A549 (cell line): ENCODE data around the gene PTPRA. TPM values are rescaled to one million over a fixed set of nuclear protein-coding genes. Genes with fewer than 3 reads are reported as not detected.

ENCODE experiments used
- ATAC-seq, 2 experiments: fragments of 200-7000 bp in 1 of 2; fragments of >200 bp in 1 of 2; cut with Nextera tagmentation in 1 of 2; cut with Tn5 transposase in 1 of 2; 3 replicates each; pipeline versions ENCODE4 v1.8.0 to v1.9.1; 2018 to 2020; ENCODE audit warnings: mild to moderate bottlenecking in 1 of 2, moderate library complexity in 1 of 2
- CTCF ChIA-PET: fragments of 300-600 bp; sonication (Branson Sonifier 250); formaldehyde crosslinking; extraction: SDS; loops from one replicate; lab custom pipeline; 2021; ENCODE audit warnings: antibody characterized with exemption, inconsistent platforms; lab: Yijun Ruan, JAX
- POLR2A ChIA-PET: fragments of 350-600 bp; formaldehyde crosslinking; extraction: SDS; loops from one replicate; lab custom pipeline; 2021; ENCODE audit warnings: antibody characterized with exemption, inconsistent platforms; lab: Yijun Ruan, JAX
- DNase-seq, 2 experiments: peaks; one replicate each; pipeline versions ENCODE4 v3.0.0 to v3.0.0-alpha.2; 2011 to 2016; ENCODE audit warnings: low read depth in 1 of 2, low spot score in 1 of 2
- FAIRE-seq: peaks from 2 replicates; lab custom pipeline; 2011; peaks lifted over from hg19 to GRCh38; lab: Jason Lieb, UNC
- H3K27ac ChIP-seq, 2 experiments: fragments of >200 bp; sonication (Bioruptor Twin); formaldehyde crosslinking; 3 replicates each; pipeline ENCODE4 v1.5.1; 2016 to 2017
- H3K4me1 ChIP-seq: fragments of >200 bp; sonication (Bioruptor Twin); formaldehyde crosslinking; 3 replicates; pipeline ENCODE4 v1.6.1; 2016
- H3K4me2 ChIP-seq: fragments of >200 bp; sonication (Bioruptor Twin); formaldehyde crosslinking; 3 replicates; pipeline ENCODE4 v1.6.1; 2016
- H3K4me3 ChIP-seq: fragments of >200 bp; sonication (Bioruptor Twin); formaldehyde crosslinking; 3 replicates; pipeline ENCODE4 v1.5.1; 2016
- H3K9me3 ChIP-seq: fragments of >200 bp; sonication (Bioruptor Twin); formaldehyde crosslinking; 3 replicates; pipeline ENCODE4 v1.6.1; 2016
- BHLHE40 ChIP-seq: IDR thresholded peaks from 2 replicates; pipeline ENCODE4 v1.6.1; 2012; ENCODE audit warnings: low read depth, low read length, inconsistent platforms
- CBX8 ChIP-seq: fragments of 200-600 bp; sonication (generic); IDR thresholded peaks from 2 replicates; pipeline ENCODE4 v1.6.1; 2016
- CEBPB ChIP-seq, 2 experiments: fragments of >200 bp in 1 of 2; sonication (Bioruptor Twin) in 1 of 2; formaldehyde crosslinking in 1 of 2; IDR thresholded peaks; 2 replicates each; pipeline ENCODE4 v1.6.1; 2012 to 2016
- CHD4 ChIP-seq: fragments of 200-600 bp; sonication (generic); IDR thresholded peaks from 2 replicates; pipeline ENCODE4 v1.6.1; 2016; ENCODE audit warnings: antibody characterized with exemption, mild to moderate bottlenecking, borderline replicate concordance
- EHF ChIP-seq: fragments of 250-450 bp; sonication (Bioruptor Pico); IDR thresholded peaks from 2 replicates; pipeline ENCODE4 v1.5.0; 2020; ENCODE audit warnings: mild to moderate bottlenecking
- GATA3 ChIP-seq: IDR thresholded peaks from 2 replicates; pipeline ENCODE4 v1.6.1; 2012; ENCODE audit warnings: borderline replicate concordance
- HDAC2 ChIP-seq: fragments of 200-600 bp; sonication (generic); IDR thresholded peaks from 2 replicates; pipeline ENCODE4 v1.6.1; 2016
- HOXB5 ChIP-seq: fragments of 250-450 bp; sonication (Bioruptor Pico); IDR thresholded peaks from 2 replicates; pipeline ENCODE4 v1.5.0; 2020; ENCODE audit warnings: mild to moderate bottlenecking, moderate library complexity
- JUN ChIP-seq, 2 experiments: fragments of >200 bp; sonication (Bioruptor Twin); formaldehyde crosslinking; IDR thresholded peaks; 2 replicates in 1 of 2; 3 replicates in 1 of 2; pipeline ENCODE4 v1.6.1; 2016 to 2017
- KDM1A ChIP-seq: fragments of 200-600 bp; sonication (generic); IDR thresholded peaks from 2 replicates; pipeline ENCODE4 v1.6.1; 2016; ENCODE audit warnings: low read depth, mild to moderate bottlenecking
- MYC ChIP-seq: IDR thresholded peaks from 2 replicates; pipeline ENCODE4 v1.6.1; 2012; ENCODE audit warnings: mild to moderate bottlenecking, inconsistent platforms, low read length, improper control_type of control experiment, borderline replicate concordance
- NPAS2 ChIP-seq: fragments of 250-450 bp; sonication (Bioruptor Pico); IDR thresholded peaks from 2 replicates; pipeline ENCODE4 v1.8.0; 2022; ENCODE audit warnings: mild to moderate bottlenecking, moderate library complexity, borderline replicate concordance
- PHF8 ChIP-seq: fragments of 200-600 bp; sonication (generic); IDR thresholded peaks from 2 replicates; pipeline ENCODE4 v1.6.1; 2016; ENCODE audit warnings: low read depth, mild to moderate bottlenecking, antibody characterized with exemption, moderate library complexity, borderline replicate concordance
- POLR2A ChIP-seq: IDR thresholded peaks from 2 replicates; pipeline ENCODE4 v1.6.1; 2012; ENCODE audit warnings: mild to moderate bottlenecking, low read length
- RAD21 ChIP-seq, 2 experiments: fragments of >200 bp in 1 of 2; sonication (Bioruptor Twin) in 1 of 2; formaldehyde crosslinking in 1 of 2; IDR thresholded peaks in 1 of 2; conservative IDR thresholded peaks in 1 of 2; 2 replicates in 1 of 2; 3 replicates in 1 of 2; pipeline ENCODE4 v1.6.1; 2012 to 2018; ENCODE audit warnings: inconsistent platforms in 1 of 2
- RARB ChIP-seq: fragments of 250-450 bp; sonication (Bioruptor Pico); IDR thresholded peaks from 2 replicates; pipeline ENCODE4 v1.8.0; 2021; ENCODE audit warnings: mild to moderate bottlenecking, moderate library complexity
- RCOR1 ChIP-seq: fragments of 150-350 bp; IDR thresholded peaks from 2 replicates; pipeline ENCODE4 v1.6.1; 2014; ENCODE audit warnings: antibody characterized with exemption, low read length, low read depth
- SREBF2 ChIP-seq: fragments of 450-650 bp; IDR thresholded peaks from 2 replicates; pipeline ENCODE4 v1.6.1; 2014; ENCODE audit warnings: mild to moderate bottlenecking, moderate library complexity
- TP53 ChIP-seq: fragments of 250-450 bp; sonication (Bioruptor Pico); IDR thresholded peaks from 2 replicates; pipeline ENCODE4 v1.5.0; 2021; ENCODE audit warnings: mild to moderate bottlenecking, moderate library complexity
- ZSCAN20 ChIP-seq: fragments of 250-450 bp; sonication (Bioruptor Pico); IDR thresholded peaks from 2 replicates; pipeline ENCODE4 v1.8.0; 2022; ENCODE audit warnings: mild to moderate bottlenecking, moderate library complexity
- WGBS: methylation state at CpG from one replicate; pipeline ENCODE4 v1.1.6; 2017; ENCODE audit errors: missing lambda C conversion rate; 5-methylcytosine and 5-hydroxymethylcytosine counted together
- polyA minus RNA-seq: library from RNA; depleted of rRNA, polyadenylated mRNA; stranded (reverse); fragments of >200 nt; gene quantifications from 2 replicates; pipeline ENCODE4 v1.2.3, GENCODE V29; 2011; rRNA and poly(A)+ RNA removed
- polyA plus RNA-seq, 4 experiments: library from polyadenylated mRNA; depleted of rRNA in 3 of 4; stranded (reverse); fragments of >200 nt; fragmentation: RNase III in 1 of 4; extraction: RNeasy Plus Mini Kit Qiagen cat#74134 plus additional on column Dnase treatment in 1 of 4; gene quantifications; 2 replicates in 3 of 4; 3 replicates in 1 of 4; pipeline ENCODE4 v1.2.3, GENCODE V29; 2011 to 2017
- TF ChIP-seq, protein P1 (sequence below): fragments of >200 bp; sonication (Bioruptor Twin); formaldehyde crosslinking; IDR thresholded peaks from 3 replicates; pipeline ENCODE4 v1.6.1; 2016
- TF ChIP-seq, protein P2 (sequence below): fragments of 450-650 bp; IDR thresholded peaks from 2 replicates; pipeline ENCODE4 v1.6.1; 2014; ENCODE audit warnings: antibody characterized with exemption
- TF ChIP-seq, protein P3 (sequence below): IDR thresholded peaks from 2 replicates; pipeline ENCODE4 v1.6.1; 2012; ENCODE audit warnings: low read depth, borderline replicate concordance
- TF ChIP-seq, protein P4 (sequence below): IDR thresholded peaks from 2 replicates; pipeline ENCODE4 v1.6.1; 2012
- TF ChIP-seq, protein P5 (sequence below): fragments of 250-450 bp; sonication (Bioruptor Pico); IDR thresholded peaks from 2 replicates; pipeline ENCODE4 v1.5.0; 2021; ENCODE audit warnings: mild to moderate bottlenecking, moderate library complexity, borderline replicate concordance

Gene PTPRA, protein sequence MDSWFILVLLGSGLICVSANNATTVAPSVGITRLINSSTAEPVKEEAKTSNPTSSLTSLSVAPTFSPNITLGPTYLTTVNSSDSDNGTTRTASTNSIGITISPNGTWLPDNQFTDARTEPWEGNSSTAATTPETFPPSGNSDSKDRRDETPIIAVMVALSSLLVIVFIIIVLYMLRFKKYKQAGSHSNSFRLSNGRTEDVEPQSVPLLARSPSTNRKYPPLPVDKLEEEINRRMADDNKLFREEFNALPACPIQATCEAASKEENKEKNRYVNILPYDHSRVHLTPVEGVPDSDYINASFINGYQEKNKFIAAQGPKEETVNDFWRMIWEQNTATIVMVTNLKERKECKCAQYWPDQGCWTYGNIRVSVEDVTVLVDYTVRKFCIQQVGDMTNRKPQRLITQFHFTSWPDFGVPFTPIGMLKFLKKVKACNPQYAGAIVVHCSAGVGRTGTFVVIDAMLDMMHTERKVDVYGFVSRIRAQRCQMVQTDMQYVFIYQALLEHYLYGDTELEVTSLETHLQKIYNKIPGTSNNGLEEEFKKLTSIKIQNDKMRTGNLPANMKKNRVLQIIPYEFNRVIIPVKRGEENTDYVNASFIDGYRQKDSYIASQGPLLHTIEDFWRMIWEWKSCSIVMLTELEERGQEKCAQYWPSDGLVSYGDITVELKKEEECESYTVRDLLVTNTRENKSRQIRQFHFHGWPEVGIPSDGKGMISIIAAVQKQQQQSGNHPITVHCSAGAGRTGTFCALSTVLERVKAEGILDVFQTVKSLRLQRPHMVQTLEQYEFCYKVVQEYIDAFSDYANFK
- polyA plus RNA-seq (2011; rRNA removed): 74.4 and 83.2 TPM in 2 replicates
- polyA plus RNA-seq (2012; cell fraction: cytosol; rRNA removed): 31.2 and 35.6 TPM in 2 replicates
- 27.9 and 32.4 TPM in 2 replicates for polyA plus RNA-seq (2012; cell fraction: nucleus; rRNA removed)
- polyA plus RNA-seq (2017; fragmentation: RNase III; extraction: RNeasy Plus Mini Kit Qiagen cat#74134 plus additional on column Dnase treatment): 26.5 to 29.8 TPM (median 29.2 TPM) in 3 replicates
- 37.1 and 46.2 TPM in 2 replicates for polyA minus RNA-seq

DNA sequence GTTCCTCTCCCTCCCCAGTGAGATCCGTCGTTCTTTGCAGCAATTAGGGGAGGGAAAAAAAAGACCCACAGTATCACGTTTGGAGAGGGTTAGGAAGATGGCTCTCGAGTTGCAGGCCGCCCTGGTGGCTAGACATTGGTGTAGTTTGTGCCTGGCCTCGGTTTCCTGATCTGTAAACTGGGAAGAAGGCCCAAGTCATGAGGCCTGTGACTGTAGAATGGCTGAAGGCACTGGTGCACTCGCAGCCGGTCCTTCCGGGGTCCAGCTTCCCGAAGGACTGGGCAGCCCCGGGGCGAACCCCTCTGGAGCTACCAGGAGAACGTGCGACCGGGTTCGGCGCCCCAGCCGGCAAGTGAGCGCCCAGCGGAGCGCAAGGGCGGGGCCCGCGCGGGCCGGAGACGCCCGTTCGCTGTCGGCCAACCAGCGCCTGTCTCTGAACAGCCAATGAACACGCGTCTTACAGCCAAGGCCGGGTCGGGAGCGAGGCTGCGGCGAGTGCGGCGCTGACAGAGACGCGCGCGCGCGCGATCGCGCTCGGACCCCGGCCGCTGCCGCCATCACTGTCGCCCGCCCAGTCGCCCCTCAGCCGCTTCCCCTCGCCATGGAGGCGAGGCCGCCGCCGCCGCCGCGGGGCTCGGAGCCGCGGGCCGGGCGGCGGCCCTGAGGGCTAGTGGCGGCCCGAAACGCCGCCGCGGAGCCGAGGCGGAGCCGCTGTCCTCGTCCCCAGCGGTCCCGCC, at the start of gene PTPRA:
TSS of gene PTPRA (plus strand) at position 472 of the 737 bp plus-strand sequence. CDS start 90,797 bp downstream, outside the sequence.
- H3K9me3 ChIP-seq: no peaks in the 10 kb centered on the region
- peak within 1 kb of the TSS; percentile 87 for H3K4me3 ChIP-seq
- DNase-seq (peak; percentile 93 to 95), ATAC-seq (peak; percentile 90 to 96), FAIRE-seq (peak; percentile 39)
- under 1% methylated on average over 59 of the region's 83 CpGs for WGBS
- POLR2A ChIA-PET: interaction anchor here (0.8 to 1.1 kb wide), 6 partner anchors 9 to 221 kb away, joined by 3 to 8 read pairs (median 4); partner anchors contain the start of genes PCED1A and VPS16
- peaks cover 33% of the 10 kb centered on the region for H3K4me1 ChIP-seq
- peak within 1 kb of the TSS; percentile 90 to 98 for H3K27ac ChIP-seq
- CTCF ChIA-PET: interaction anchor here (0.6 to 1.8 kb wide), 14 partner anchors 10 to 136 kb away, joined by 3 to 7 read pairs (median 4); no protein-coding TSS in a partner anchor
- TF ChIP-seq GATA3 (no peak), BHLHE40 (no peak), CHD4 (peak; percentile 100), TP53 (CRISPR knock-in tag) (peak; percentile 48; the same call in 1 of the 2 replicates), JUN (IDR thresholded peaks at IDR 0.05) (peak; percentile 91), KDM1A (peak; percentile 99), MYC (peak; percentile 25; the same call in 1 of the 2 replicates), RCOR1 (peak; percentile 76), CEBPB (IDR thresholded peaks at IDR 0.05) (no peak), HOXB5 (peak; percentile 51; the same call in 1 of the 2 replicates), CBX8 (no peak), EHF (CRISPR knock-in tag) (no peak), ZSCAN20 (CRISPR knock-in tag) (no peak), SREBF2 (no peak), HDAC2 (peak; percentile 98), NPAS2 (CRISPR knock-in tag) (no peak), POLR2A (peak; percentile 98), PHF8 (peak; percentile 94; the same call in 1 of the 2 replicates), RAD21 (conservative IDR thresholded peaks at IDR 0.05 in 1 of 2, IDR thresholded peaks at IDR 0.05 in 1 of 2) (no peak), RARB (CRISPR knock-in tag) (0 out of 2 replicates have a peak, but pooled peaks have one; percentile 38)
- TF ChIP-seq, protein P1, sequence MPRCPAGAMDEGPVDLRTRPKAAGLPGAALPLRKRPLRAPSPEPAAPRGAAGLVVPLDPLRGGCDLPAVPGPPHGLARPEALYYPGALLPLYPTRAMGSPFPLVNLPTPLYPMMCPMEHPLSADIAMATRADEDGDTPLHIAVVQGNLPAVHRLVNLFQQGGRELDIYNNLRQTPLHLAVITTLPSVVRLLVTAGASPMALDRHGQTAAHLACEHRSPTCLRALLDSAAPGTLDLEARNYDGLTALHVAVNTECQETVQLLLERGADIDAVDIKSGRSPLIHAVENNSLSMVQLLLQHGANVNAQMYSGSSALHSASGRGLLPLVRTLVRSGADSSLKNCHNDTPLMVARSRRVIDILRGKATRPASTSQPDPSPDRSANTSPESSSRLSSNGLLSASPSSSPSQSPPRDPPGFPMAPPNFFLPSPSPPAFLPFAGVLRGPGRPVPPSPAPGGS: peak; percentile 97; the same call in 2 of the 3 replicates
- TF ChIP-seq, protein P2, sequence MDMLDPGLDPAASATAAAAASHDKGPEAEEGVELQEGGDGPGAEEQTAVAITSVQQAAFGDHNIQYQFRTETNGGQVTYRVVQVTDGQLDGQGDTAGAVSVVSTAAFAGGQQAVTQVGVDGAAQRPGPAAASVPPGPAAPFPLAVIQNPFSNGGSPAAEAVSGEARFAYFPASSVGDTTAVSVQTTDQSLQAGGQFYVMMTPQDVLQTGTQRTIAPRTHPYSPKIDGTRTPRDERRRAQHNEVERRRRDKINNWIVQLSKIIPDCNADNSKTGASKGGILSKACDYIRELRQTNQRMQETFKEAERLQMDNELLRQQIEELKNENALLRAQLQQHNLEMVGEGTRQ: no peak
- TF ChIP-seq, protein P3, sequence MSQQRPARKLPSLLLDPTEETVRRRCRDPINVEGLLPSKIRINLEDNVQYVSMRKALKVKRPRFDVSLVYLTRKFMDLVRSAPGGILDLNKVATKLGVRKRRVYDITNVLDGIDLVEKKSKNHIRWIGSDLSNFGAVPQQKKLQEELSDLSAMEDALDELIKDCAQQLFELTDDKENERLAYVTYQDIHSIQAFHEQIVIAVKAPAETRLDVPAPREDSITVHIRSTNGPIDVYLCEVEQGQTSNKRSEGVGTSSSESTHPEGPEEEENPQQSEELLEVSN: peak; percentile 51; the same call in 1 of the 2 replicates
- TF ChIP-seq, protein P4, sequence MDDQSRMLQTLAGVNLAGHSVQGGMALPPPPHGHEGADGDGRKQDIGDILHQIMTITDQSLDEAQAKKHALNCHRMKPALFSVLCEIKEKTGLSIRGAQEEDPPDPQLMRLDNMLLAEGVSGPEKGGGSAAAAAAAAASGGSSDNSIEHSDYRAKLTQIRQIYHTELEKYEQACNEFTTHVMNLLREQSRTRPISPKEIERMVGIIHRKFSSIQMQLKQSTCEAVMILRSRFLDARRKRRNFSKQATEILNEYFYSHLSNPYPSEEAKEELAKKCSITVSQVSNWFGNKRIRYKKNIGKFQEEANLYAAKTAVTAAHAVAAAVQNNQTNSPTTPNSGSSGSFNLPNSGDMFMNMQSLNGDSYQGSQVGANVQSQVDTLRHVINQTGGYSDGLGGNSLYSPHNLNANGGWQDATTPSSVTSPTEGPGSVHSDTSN: peak; percentile 83
- TF ChIP-seq, protein P5, sequence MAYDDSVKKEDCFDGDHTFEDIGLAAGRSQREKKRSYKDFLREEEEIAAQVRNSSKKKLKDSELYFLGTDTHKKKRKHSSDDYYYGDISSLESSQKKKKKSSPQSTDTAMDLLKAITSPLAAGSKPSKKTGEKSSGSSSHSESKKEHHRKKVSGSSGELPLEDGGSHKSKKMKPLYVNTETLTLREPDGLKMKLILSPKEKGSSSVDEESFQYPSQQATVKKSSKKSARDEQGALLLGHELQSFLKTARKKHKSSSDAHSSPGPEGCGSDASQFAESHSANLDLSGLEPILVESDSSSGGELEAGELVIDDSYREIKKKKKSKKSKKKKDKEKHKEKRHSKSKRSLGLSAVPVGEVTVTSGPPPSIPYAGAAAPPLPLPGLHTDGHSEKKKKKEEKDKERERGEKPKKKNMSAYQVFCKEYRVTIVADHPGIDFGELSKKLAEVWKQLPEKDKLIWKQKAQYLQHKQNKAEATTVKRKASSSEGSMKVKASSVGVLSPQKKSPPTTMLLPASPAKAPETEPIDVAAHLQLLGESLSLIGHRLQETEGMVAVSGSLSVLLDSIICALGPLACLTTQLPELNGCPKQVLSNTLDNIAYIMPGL (CRISPR knock-in tag): 0 out of 2 replicates have a peak, but pooled peaks have one; percentile 6
- peak within 1 kb of the TSS; percentile 94 for H3K4me2 ChIP-seq
